GM12878 (cell line): ENCODE results near the gene APBB1IP. TPM values are rescaled to one million over a fixed set of nuclear protein-coding genes. Genes with fewer than 3 reads are reported as not detected.
A peak's percentile ranks its signal among the peaks of the same experiment; 100 is the strongest.
"Not testable (repeated sequence)": the region's sequence is repeated elsewhere in the genome, so short reads cannot be mapped to it uniquely, and the experiment has no call there.

Source experiments
- ATAC-seq: fragments of 200-7000 bp; cut with Tn5 transposase; 3 replicates; pipeline ENCODE4 v1.9.1; 2020; ENCODE audit warnings: mild to moderate bottlenecking, moderate library complexity
- BruUV-seq: library from RNA; stranded (reverse); fragments of 400-500 nt; replicated peaks from 2 replicates; lab custom pipeline; 2021; lab: Mats Ljungman, UMichigan
- CTCF ChIA-PET: fragments of 300-600 bp; sonication (Branson Sonifier 250); formaldehyde crosslinking; extraction: SDS; loops from one replicate; lab custom pipeline; 2021; ENCODE audit warnings: inconsistent platforms; lab: Yijun Ruan, JAX
- POLR2A ChIA-PET: fragments of 350-600 bp; formaldehyde crosslinking; extraction: SDS; loops from one replicate; lab custom pipeline; 2021; ENCODE audit warnings: inconsistent platforms; lab: Charles Lee
- RAD21 ChIA-PET: fragments of 300-600 bp; sonication (Branson Sonifier 250); formaldehyde crosslinking; loops from one replicate; lab custom pipeline; 2023; ENCODE audit warnings: antibody characterized with exemption; ENCODE audit not compliant: unreplicated experiment; lab: Charles Lee
- SMC1A ChIA-PET: fragments of 300-600 bp; sonication (Branson Sonifier 250); formaldehyde crosslinking; loops from one replicate; lab custom pipeline; 2023; ENCODE audit not compliant: unreplicated experiment, uncharacterized antibody; lab: Charles Lee
- DNase-seq: peaks from one replicate; pipeline ENCODE4 v3.0.0-alpha.2; 2011; ENCODE audit warnings: low read depth, low spot score
- FAIRE-seq: peaks from 3 replicates; lab custom pipeline; 2011; peaks lifted over from hg19 to GRCh38; lab: Jason Lieb, UNC
- H2AFZ ChIP-seq: 2 replicates; pipeline ENCODE4 v1.6.0; 2011; ENCODE audit warnings: low read depth, low read length, control low read depth; ENCODE audit not compliant: control insufficient read depth
- H3K27ac ChIP-seq: 2 replicates; pipeline ENCODE4 v1.5.1; 2011; ENCODE audit warnings: control low read depth; ENCODE audit not compliant: control insufficient read depth, insufficient read depth
- H3K27me3 ChIP-seq, 2 experiments: replicated peaks in 1 of 2; 2 replicates each; pipeline versions ENCODE4 v1.6.0 to v1.6.1; 2011; ENCODE audit warnings: low read length in 1 of 2; ENCODE audit not compliant: control insufficient read depth in 2 of 2, insufficient read depth in 2 of 2
- H3K36me3 ChIP-seq, 2 experiments: 2 replicates each; pipeline ENCODE4 v1.5.1; 2011; ENCODE audit warnings: low read length in 1 of 2; ENCODE audit not compliant: control insufficient read depth in 2 of 2, insufficient read depth in 2 of 2
- H3K4me1 ChIP-seq: 2 replicates; pipeline ENCODE4 v1.6.1; 2011; ENCODE audit warnings: mild to moderate bottlenecking, low read length, moderate library complexity, mixed read lengths; ENCODE audit not compliant: control insufficient read depth, insufficient read depth
- H3K4me2 ChIP-seq: 2 replicates; pipeline ENCODE4 v1.6.0; 2011; ENCODE audit warnings: control low read depth; ENCODE audit not compliant: control insufficient read depth, insufficient read depth
- H3K4me3 ChIP-seq: fragments of 200-600 bp; sonication (generic); 2 replicates; pipeline ENCODE4 v1.5.1; 2016
- H3K79me2 ChIP-seq: 2 replicates; pipeline ENCODE4 v1.6.0; 2011; ENCODE audit warnings: low read length; ENCODE audit not compliant: control insufficient read depth, insufficient read depth
- H3K9ac ChIP-seq: 2 replicates; pipeline ENCODE4 v1.8.0; 2011; ENCODE audit warnings: low read length, control low read depth, mixed read lengths; ENCODE audit not compliant: control insufficient read depth, insufficient read depth
- H3K9me3 ChIP-seq: replicated peaks from 3 replicates; pipeline ENCODE4 v1.5.1; 2011; ENCODE audit warnings: mild to moderate bottlenecking, low read length; ENCODE audit not compliant: control insufficient read depth, insufficient read depth
- H4K20me1 ChIP-seq: 2 replicates; pipeline ENCODE4 v1.6.0; 2011; ENCODE audit not compliant: control insufficient read depth, insufficient read depth
- BMI1 ChIP-seq: fragments of 450-650 bp; IDR thresholded peaks from 2 replicates; pipeline ENCODE4 v1.6.1; 2016; ENCODE audit warnings: mild to moderate bottlenecking, moderate library complexity, borderline replicate concordance
- CEBPZ ChIP-seq: fragments of 150-350 bp; IDR thresholded peaks from 2 replicates; pipeline ENCODE4 v1.6.1; 2016; ENCODE audit warnings: low read depth, low read length
- GATAD2B ChIP-seq: fragments of 450-650 bp; conservative IDR thresholded peaks from 2 replicates; pipeline ENCODE4 v1.6.1; 2017; ENCODE audit warnings: low read depth, mild to moderate bottlenecking, moderate library complexity
- MTA3 ChIP-seq: IDR thresholded peaks from 2 replicates; pipeline ENCODE4 v1.6.1; 2012; ENCODE audit warnings: low read length, inconsistent platforms, borderline replicate concordance
- RELA ChIP-seq: fragments of 450-650 bp; IDR thresholded peaks from 2 replicates; pipeline ENCODE4 v1.8.0; 2014; ENCODE audit warnings: borderline replicate concordance; ENCODE audit not compliant: partially characterized antibody
- WGBS: methylation state at CpG from one replicate; pipeline ENCODE4 v1.1.6; 2016; ENCODE audit warnings: low lambda C conversion rate; ENCODE audit not compliant: insufficient replicate concordance, insufficient coverage; ENCODE audit errors: missing lambda C conversion rate; 5-methylcytosine and 5-hydroxymethylcytosine counted together
- in situ Hi-C: fragments of 300-500 bp; cut with MboI; formaldehyde crosslinking; loops from 9 replicates; pipeline ENCODE4 v1.14.3; 2018; ENCODE audit warnings: mixed read lengths
- intact Hi-C: fragments of 100-400 bp; cut with micrococcal nuclease; formaldehyde crosslinking; loops from one replicate; pipeline ENCODE4 v1.14.2; 2022; ENCODE audit not compliant: unreplicated experiment
- polyA plus RNA-seq, 11 experiments: library from polyadenylated mRNA; depleted of rRNA in 4 of 11; unstranded in 6 of 11; stranded (reverse) in 5 of 11; fragments of >200 nt; fragmentation: Nextera tagmentation in 4 of 11; fragmentation: Illumina TruSeq in 1 of 11; extraction: Ambion mirVana in 4 of 11; extraction: Trizol in 1 of 11; gene quantifications; 1 replicate in 1 of 11; 2 replicates in 10 of 11; pipeline versions ENCODE4 v1.2.1 to v1.2.3, GENCODE V29; 2011 to 2016; ENCODE audit warnings: inconsistent platforms in 2 of 11, missing spikeins in 2 of 11, low read depth in 1 of 11
- total RNA-seq, 4 experiments: library from RNA; depleted of rRNA in 3 of 4; stranded (reverse); fragments of >200 nt in 3 of 4; fragmentation: Illumina TruSeq in 1 of 4; extraction: Trizol in 1 of 4; gene quantifications; 2 replicates each; pipeline versions ENCODE4 v1.2.1 to v1.2.3, GENCODE V29; 2013 to 2021
- TF ChIP-seq, protein P1 (sequence below): fragments of 450-650 bp; IDR thresholded peaks from 2 replicates; pipeline ENCODE4 v1.6.1; 2017; ENCODE audit warnings: borderline replicate concordance

The APBB1IP gene
- total and polyA plus RNA-seq, 10 of the 15 experiments (the other 5 are each of a cell fraction or from before 2014, with no cell fraction given), result 7.3 to 67.4 (median 19.9) TPM

DNA sequence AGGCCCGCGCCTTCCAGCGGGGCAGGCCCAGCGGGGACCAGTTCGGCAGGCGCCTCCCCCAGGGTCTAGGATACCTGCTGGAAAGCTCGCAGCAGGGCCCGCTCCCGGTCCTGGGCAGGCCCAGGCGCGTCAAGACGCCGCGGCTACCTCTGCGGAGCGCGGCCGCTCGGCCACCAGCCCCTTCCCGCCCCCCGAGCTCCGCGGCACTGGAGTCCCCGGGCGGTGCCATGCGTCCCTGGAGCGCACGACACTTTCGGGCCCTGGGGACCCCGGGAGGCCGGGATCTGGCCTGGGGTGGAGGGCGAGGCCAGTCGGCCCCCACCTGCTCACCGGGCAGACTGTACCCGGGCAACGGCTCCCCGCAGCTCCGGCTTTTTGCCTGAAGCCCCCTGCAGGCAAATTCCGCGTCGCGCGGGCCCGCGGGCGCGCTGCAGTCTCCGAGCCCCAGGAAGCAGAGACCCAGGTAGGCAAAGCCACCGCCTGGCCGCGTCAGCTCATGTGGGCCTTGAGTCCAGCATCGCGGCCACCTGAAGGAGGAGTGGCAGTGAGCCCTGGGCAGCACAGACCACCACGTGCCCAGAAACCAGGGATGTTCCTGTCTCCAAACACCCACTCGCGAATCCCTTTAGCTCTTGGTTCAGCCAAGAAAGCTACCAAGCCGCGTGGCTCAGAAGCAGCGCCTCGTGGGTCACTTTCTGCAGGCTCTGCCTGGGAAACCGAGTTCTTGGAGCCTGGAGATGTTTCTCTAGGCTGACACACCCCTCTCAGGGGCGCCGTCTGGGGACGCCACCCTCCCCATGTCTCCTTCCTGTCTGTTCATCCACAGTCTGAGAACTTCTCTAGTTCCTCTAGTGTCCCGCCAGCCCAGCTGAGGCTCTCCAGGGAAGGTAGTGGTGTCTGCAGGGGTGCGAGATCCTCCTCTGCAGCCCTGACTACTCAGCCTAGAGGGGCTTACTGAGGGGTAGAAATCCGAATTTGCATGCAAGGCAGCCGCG, 46.1 kb upstream of the APBB1IP start:
- TF ChIP-seq BMI1, result no peak
- no peak for TF ChIP-seq RELA
- TF ChIP-seq, protein P1, sequence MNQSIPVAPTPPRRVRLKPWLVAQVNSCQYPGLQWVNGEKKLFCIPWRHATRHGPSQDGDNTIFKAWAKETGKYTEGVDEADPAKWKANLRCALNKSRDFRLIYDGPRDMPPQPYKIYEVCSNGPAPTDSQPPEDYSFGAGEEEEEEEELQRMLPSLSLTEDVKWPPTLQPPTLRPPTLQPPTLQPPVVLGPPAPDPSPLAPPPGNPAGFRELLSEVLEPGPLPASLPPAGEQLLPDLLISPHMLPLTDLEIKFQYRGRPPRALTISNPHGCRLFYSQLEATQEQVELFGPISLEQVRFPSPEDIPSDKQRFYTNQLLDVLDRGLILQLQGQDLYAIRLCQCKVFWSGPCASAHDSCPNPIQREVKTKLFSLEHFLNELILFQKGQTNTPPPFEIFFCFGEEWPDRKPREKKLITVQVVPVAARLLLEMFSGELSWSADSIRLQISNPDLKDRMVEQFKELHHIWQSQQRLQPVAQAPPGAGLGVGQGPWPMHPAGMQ, result no peak
- TF ChIP-seq GATAD2B, result no peak
- no peak for TF ChIP-seq MTA3
- TF ChIP-seq CEBPZ, result no peak
- FAIRE-seq (no peak), ATAC-seq (no peak), DNase-seq (no peak)
- Histone ChIP-seq H3K4me3 (no peak overlapping the region), H3K9me3 (peaks cover 3% of the 10 kb centered on the region), H3K4me1 (peaks cover 4% of the 10 kb centered on the region; the same call in 1 of the 2 replicates), H3K79me2 (no peaks in the 10 kb centered on the region), H3K9ac (no peak overlapping the region; the same call in 1 of the 2 replicates), H3K27me3 (no peaks in the 10 kb centered on the region), H2AFZ (peak overlapping the region; percentile 64), H4K20me1 (no peaks in the 10 kb centered on the region), H3K27ac (no peak overlapping the region), H3K4me2 (peak overlapping the region; percentile 75), H3K36me3 (no peaks in the 10 kb centered on the region)
- intact Hi-C loops, result no loop called here
- in situ Hi-C loops, result no loop called here
- ChIA-PET SMC1A (interaction anchor here (1.2 to 2.0 kb wide), 2 partner anchors 17 kb away, joined by 5 to 9 read pairs; no protein-coding TSS in a partner anchor), CTCF (no interaction called here), RAD21 (no interaction called here), POLR2A (interaction anchor here (0.6 to 1.6 kb wide), 2 partner anchors 12 to 851 kb away, joined by 3 read pairs; no protein-coding TSS in a partner anchor)
- WGBS, result 42% methylated on average over 59 of the region's 69 CpGs
- no TSS peak for BruUV-seq

- H3K9me3 ChIP-seq, CTCF ChIA-PET, H3K36me3 ChIP-seq, H3K9ac ChIP-seq, H3K4me2 ChIP-seq, H4K20me1 ChIP-seq, in situ Hi-C loops, RAD21 ChIA-PET, H3K4me3 ChIP-seq, BruUV-seq, intact Hi-C loops, DNase-seq, FAIRE-seq, ATAC-seq, POLR2A ChIA-PET, H3K79me2 ChIP-seq, H2AFZ ChIP-seq, H3K27ac ChIP-seq, H3K4me1 ChIP-seq, H3K27me3 ChIP-seq: not testable (repeated sequence)
- SMC1A ChIA-PET, result interaction anchor here (1.0 kb wide), 1 partner anchor 11 kb away, joined by 3 read pairs; no protein-coding TSS in a partner anchor
- WGBS, result 85% methylated on average over 2 of the region's 2 CpGs
These were observed 39.8 kb upstream of the APBB1IP start for GRCh38 chr10:26398353-26398752.
